HepG2 (cell line): ENCODE results near the gene C3orf22. TPM values are rescaled to one million over a fixed set of nuclear protein-coding genes. Genes with fewer than 3 reads are reported as not detected.
A peak's percentile ranks its signal among the peaks of the same experiment; 100 is the strongest.

Source experiments
- CHD4 ChIP-seq: fragments of 200-600 bp; sonication (generic); IDR thresholded peaks from 2 replicates; pipeline ENCODE4 v1.7.0; 2017; ENCODE audit warnings: mild to moderate bottlenecking, low read length, borderline replicate concordance
- EP300 ChIP-seq, 3 experiments: sonication (generic) in 1 of 3; formaldehyde crosslinking in 1 of 3; IDR thresholded peaks; 2 replicates each; pipeline versions ENCODE4 v1.5.1 to v1.6.1; 2011 to 2020; ENCODE audit warnings: low read depth in 2 of 3, low read length in 2 of 3, borderline replicate concordance in 1 of 3, improper control_type of control experiment in 1 of 3, mild to moderate bottlenecking in 1 of 3, missing genetic modification reagents in 1 of 3, moderate library complexity in 1 of 3
- HNF4G ChIP-seq, 2 experiments: sonication (generic) in 1 of 2; formaldehyde crosslinking in 1 of 2; IDR thresholded peaks; 2 replicates each; pipeline versions ENCODE4 v1.4.0 to v1.6.1; 2011 to 2020; ENCODE audit warnings: borderline replicate concordance in 2 of 2, low read depth in 2 of 2, mild to moderate bottlenecking in 2 of 2, low read length in 1 of 2, missing genetic modification reagents in 1 of 2, moderate library complexity in 1 of 2
- HOXD1 ChIP-seq: sonication (generic); formaldehyde crosslinking; IDR thresholded peaks from 2 replicates; pipeline ENCODE4 v1.5.0; 2020; ENCODE audit warnings: missing genetic modification reagents
- MXI1 ChIP-seq: IDR thresholded peaks from 3 replicates; pipeline ENCODE4 v1.6.1; 2012; ENCODE audit warnings: low read depth, low read length, inconsistent platforms, borderline replicate concordance
- SNAPC2 ChIP-seq: sonication (generic); formaldehyde crosslinking; IDR thresholded peaks from 2 replicates; pipeline ENCODE4 v1.8.1; 2022; ENCODE audit warnings: mild to moderate bottlenecking, missing genetic modification reagents
- SP4 ChIP-seq: sonication (generic); formaldehyde crosslinking; IDR thresholded peaks from 2 replicates; pipeline ENCODE4 v1.8.1; 2023; ENCODE audit warnings: mild to moderate bottlenecking, missing genetic modification reagents
- STAG1 ChIP-seq: sonication (generic); formaldehyde crosslinking; IDR thresholded peaks from 2 replicates; pipeline ENCODE4 v1.4.0; 2020; ENCODE audit warnings: missing genetic modification reagents
- ZNF335 ChIP-seq: sonication (generic); formaldehyde crosslinking; IDR thresholded peaks from 2 replicates; pipeline ENCODE4 v1.4.0; 2020; ENCODE audit warnings: missing genetic modification reagents
- ZNF382 ChIP-seq: sonication (generic); formaldehyde crosslinking; IDR thresholded peaks from 2 replicates; pipeline ENCODE4 v1.5.0; 2020; ENCODE audit warnings: missing genetic modification reagents, mild to moderate bottlenecking, borderline replicate concordance
- polyA plus RNA-seq, 8 experiments: library from polyadenylated mRNA; depleted of rRNA in 3 of 8; stranded (reverse) in 7 of 8; unstranded in 1 of 8; fragments of >200 nt; fragmentation: Illumina TruSeq in 4 of 8; extraction: Trizol in 4 of 8; gene quantifications; 2 replicates each; pipeline versions ENCODE4 v1.2.1 to v1.2.3, GENCODE V29; 2011 to 2016; ENCODE audit warnings: low read depth in 4 of 8, missing spikeins in 1 of 8, mixed read lengths in 1 of 8; ENCODE audit not compliant: insufficient read depth in 1 of 8
- total RNA-seq, 5 experiments: library from RNA; depleted of rRNA; stranded (reverse); fragments of >200 nt; fragmentation: Illumina TruSeq; extraction: Trizol; gene quantifications; 2 replicates each; pipeline ENCODE4 v1.2.3, GENCODE V29; 2016; ENCODE audit warnings: low read depth in 1 of 5
- TF ChIP-seq, protein P1 (sequence below): sonication (generic); formaldehyde crosslinking; IDR thresholded peaks from 2 replicates; pipeline ENCODE4 v1.8.1; 2022; ENCODE audit warnings: mild to moderate bottlenecking, missing genetic modification reagents
- TF ChIP-seq, protein P2 (sequence below): IDR thresholded peaks from 2 replicates; pipeline ENCODE4 v1.6.1; 2016; ENCODE audit warnings: low read depth, borderline replicate concordance
- TF ChIP-seq, protein P3 (sequence below), 2 experiments: sonication (generic) in 1 of 2; formaldehyde crosslinking in 1 of 2; IDR thresholded peaks; 2 replicates each; pipeline versions ENCODE4 v1.6.1 to v1.9.0; 2014 to 2022; ENCODE audit warnings: antibody characterized with exemption in 1 of 2, borderline replicate concordance in 1 of 2, inconsistent platforms in 1 of 2, low read depth in 1 of 2, missing genetic modification reagents in 1 of 2
- TF ChIP-seq, protein P4 (sequence below): IDR thresholded peaks from 2 replicates; pipeline ENCODE4 v1.6.1; 2016; ENCODE audit warnings: low read depth, missing genetic modification reagents, missing compliant biosample characterization

Gene C3orf22
- total and polyA plus RNA-seq, 2 of the 13 experiments (the other 11 are each of a cell fraction or from before 2014, with no cell fraction given), result not detected

DNA sequence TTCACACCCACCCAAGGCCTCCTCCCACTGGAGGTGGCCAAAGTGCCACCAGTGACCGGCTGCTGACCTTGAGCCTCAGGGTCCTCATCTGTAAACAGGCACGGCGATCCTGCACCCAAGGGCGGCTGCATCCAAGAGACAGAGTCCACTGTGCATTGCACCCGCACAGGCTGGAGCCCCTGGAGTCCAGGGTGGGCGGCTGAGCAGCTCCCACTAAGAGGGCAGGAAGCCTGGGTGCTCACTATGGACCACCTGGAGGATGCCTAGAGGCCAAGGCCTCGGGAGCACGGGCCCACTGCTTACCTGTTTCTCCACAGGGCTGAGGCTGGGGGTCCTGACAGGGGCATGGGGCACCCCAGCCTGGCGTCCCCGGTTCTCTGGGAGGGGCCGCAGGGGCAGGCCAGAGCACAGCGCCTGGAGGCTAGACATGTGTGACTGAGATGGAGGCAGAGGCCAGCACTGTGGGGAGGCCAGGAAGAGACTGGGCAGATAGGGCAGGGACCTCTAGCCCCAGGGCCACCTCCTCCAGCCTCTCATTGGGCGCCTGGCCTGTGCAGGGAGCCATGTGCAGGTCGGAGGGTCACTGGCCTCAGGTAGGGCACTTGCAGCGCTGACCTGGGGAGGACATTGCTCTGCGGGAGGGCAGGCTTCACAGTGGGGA, 41.3 kb downstream of the C3orf22 start, which contains the start of gene UROC1 (continued):
- TF ChIP-seq, protein P1, sequence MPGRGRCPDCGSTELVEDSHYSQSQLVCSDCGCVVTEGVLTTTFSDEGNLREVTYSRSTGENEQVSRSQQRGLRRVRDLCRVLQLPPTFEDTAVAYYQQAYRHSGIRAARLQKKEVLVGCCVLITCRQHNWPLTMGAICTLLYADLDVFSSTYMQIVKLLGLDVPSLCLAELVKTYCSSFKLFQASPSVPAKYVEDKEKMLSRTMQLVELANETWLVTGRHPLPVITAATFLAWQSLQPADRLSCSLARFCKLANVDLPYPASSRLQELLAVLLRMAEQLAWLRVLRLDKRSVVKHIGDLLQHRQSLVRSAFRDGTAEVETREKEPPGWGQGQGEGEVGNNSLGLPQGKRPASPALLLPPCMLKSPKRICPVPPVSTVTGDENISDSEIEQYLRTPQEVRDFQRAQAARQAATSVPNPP (CRISPR knock-in tag), result no peak; the same call in 1 of the 2 replicates
- TF ChIP-seq MXI1, result no peak
- no peak for TF ChIP-seq SNAPC2 (CRISPR knock-in tag)
- TF ChIP-seq STAG1 (CRISPR knock-in tag), result no peak
- TF ChIP-seq, protein P2, sequence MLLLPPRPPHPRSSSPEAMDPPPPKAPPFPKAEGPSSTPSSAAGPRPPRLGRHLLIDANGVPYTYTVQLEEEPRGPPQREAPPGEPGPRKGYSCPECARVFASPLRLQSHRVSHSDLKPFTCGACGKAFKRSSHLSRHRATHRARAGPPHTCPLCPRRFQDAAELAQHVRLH (CRISPR knock-in tag), result 0 out of 2 replicates have a peak, but pooled peaks have one; percentile 44
- TF ChIP-seq CHD4, result no peak
- TF ChIP-seq HOXD1 (CRISPR knock-in tag), result no peak
- TF ChIP-seq EP300 (IDR thresholded peaks at IDR 0.05; ENCODE audit: low read depth in 2 of 2, low read length in 2 of 2), result peak in 1 of 2 experiments; percentile 25; a peak in 1 of 4 replicates
- TF ChIP-seq EP300 (CRISPR knock-in tag; IDR thresholded peaks at IDR 0.05; ENCODE audit: borderline replicate concordance), result peak; percentile 12; the same call in 1 of the 2 replicates
- TF ChIP-seq ZNF335 (CRISPR knock-in tag), result no peak
- TF ChIP-seq SP4 (CRISPR knock-in tag), result 0 out of 2 replicates have a peak, but pooled peaks have one; percentile 10
- TF ChIP-seq, protein P3, sequence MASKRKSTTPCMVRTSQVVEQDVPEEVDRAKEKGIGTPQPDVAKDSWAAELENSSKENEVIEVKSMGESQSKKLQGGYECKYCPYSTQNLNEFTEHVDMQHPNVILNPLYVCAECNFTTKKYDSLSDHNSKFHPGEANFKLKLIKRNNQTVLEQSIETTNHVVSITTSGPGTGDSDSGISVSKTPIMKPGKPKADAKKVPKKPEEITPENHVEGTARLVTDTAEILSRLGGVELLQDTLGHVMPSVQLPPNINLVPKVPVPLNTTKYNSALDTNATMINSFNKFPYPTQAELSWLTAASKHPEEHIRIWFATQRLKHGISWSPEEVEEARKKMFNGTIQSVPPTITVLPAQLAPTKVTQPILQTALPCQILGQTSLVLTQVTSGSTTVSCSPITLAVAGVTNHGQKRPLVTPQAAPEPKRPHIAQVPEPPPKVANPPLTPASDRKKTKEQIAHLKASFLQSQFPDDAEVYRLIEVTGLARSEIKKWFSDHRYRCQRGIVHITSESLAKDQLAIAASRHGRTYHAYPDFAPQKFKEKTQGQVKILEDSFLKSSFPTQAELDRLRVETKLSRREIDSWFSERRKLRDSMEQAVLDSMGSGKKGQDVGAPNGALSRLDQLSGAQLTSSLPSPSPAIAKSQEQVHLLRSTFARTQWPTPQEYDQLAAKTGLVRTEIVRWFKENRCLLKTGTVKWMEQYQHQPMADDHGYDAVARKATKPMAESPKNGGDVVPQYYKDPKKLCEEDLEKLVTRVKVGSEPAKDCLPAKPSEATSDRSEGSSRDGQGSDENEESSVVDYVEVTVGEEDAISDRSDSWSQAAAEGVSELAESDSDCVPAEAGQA (IDR thresholded peaks at IDR 0.05; ENCODE audit: low read depth), result no peak
- TF ChIP-seq, protein P3 (CRISPR knock-in tag; IDR thresholded peaks at IDR 0.05; ENCODE audit: borderline replicate concordance), result no peak
- no peak for TF ChIP-seq ZNF382 (CRISPR knock-in tag)
- peak; percentile 59; the same call in 1 of the 2 replicates for TF ChIP-seq HNF4G (IDR thresholded peaks at IDR 0.05; ENCODE audit: borderline replicate concordance, low read depth, low read length)
- peak; percentile 44 for TF ChIP-seq HNF4G (CRISPR knock-in tag; IDR thresholded peaks at IDR 0.05; ENCODE audit: borderline replicate concordance, low read depth)
- TF ChIP-seq, protein P4, sequence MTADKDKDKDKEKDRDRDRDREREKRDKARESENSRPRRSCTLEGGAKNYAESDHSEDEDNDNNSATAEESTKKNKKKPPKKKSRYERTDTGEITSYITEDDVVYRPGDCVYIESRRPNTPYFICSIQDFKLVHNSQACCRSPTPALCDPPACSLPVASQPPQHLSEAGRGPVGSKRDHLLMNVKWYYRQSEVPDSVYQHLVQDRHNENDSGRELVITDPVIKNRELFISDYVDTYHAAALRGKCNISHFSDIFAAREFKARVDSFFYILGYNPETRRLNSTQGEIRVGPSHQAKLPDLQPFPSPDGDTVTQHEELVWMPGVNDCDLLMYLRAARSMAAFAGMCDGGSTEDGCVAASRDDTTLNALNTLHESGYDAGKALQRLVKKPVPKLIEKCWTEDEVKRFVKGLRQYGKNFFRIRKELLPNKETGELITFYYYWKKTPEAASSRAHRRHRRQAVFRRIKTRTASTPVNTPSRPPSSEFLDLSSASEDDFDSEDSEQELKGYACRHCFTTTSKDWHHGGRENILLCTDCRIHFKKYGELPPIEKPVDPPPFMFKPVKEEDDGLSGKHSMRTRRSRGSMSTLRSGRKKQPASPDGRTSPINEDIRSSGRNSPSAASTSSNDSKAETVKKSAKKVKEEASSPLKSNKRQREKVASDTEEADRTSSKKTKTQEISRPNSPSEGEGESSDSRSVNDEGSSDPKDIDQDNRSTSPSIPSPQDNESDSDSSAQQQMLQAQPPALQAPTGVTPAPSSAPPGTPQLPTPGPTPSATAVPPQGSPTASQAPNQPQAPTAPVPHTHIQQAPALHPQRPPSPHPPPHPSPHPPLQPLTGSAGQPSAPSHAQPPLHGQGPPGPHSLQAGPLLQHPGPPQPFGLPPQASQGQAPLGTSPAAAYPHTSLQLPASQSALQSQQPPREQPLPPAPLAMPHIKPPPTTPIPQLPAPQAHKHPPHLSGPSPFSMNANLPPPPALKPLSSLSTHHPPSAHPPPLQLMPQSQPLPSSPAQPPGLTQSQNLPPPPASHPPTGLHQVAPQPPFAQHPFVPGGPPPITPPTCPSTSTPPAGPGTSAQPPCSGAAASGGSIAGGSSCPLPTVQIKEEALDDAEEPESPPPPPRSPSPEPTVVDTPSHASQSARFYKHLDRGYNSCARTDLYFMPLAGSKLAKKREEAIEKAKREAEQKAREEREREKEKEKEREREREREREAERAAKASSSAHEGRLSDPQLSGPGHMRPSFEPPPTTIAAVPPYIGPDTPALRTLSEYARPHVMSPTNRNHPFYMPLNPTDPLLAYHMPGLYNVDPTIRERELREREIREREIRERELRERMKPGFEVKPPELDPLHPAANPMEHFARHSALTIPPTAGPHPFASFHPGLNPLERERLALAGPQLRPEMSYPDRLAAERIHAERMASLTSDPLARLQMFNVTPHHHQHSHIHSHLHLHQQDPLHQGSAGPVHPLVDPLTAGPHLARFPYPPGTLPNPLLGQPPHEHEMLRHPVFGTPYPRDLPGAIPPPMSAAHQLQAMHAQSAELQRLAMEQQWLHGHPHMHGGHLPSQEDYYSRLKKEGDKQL, result no peak
